ENCODE measurements around the gene MICU1.

- TF ChIP-seq, protein P1, sequence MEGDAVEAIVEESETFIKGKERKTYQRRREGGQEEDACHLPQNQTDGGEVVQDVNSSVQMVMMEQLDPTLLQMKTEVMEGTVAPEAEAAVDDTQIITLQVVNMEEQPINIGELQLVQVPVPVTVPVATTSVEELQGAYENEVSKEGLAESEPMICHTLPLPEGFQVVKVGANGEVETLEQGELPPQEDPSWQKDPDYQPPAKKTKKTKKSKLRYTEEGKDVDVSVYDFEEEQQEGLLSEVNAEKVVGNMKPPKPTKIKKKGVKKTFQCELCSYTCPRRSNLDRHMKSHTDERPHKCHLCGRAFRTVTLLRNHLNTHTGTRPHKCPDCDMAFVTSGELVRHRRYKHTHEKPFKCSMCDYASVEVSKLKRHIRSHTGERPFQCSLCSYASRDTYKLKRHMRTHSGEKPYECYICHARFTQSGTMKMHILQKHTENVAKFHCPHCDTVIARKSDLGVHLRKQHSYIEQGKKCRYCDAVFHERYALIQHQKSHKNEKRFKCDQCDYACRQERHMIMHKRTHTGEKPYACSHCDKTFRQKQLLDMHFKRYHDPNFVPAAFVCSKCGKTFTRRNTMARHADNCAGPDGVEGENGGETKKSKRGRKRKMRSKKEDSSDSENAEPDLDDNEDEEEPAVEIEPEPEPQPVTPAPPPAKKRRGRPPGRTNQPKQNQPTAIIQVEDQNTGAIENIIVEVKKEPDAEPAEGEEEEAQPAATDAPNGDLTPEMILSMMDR (IDR thresholded peaks at IDR 0.05 in 2 of 3, conservative IDR thresholded peaks at IDR 0.05 in 1 of 3; ENCODE audit: borderline replicate concordance in 1 of 3, insufficient read depth in 1 of 3, low read depth in 2 of 3, low read length in 2 of 3) = no peak
- TF ChIP-seq SP1 (IDR thresholded peaks at IDR 0.05; ENCODE audit: low read depth) = no peak
- no peak for TF ChIP-seq EZH2 (IDR thresholded peaks at IDR 0.05)
- no peak for TF ChIP-seq RAD21 (IDR thresholded peaks at IDR 0.05; ENCODE audit: low read depth)
- peak; percentile 54 for TF ChIP-seq POLR2A (IDR thresholded peaks at IDR 0.05; ENCODE audit: borderline replicate concordance, extremely low read depth, insufficient read depth, insufficient read length)
- no peak; the same call in 1 of the 2 replicates for TF ChIP-seq POLR2AphosphoS5 (IDR thresholded peaks at IDR 0.05; ENCODE audit: low read depth, low read length)
- TF ChIP-seq SRF (IDR thresholded peaks at IDR 0.05; ENCODE audit: low read depth) = no peak
- no peak for TF ChIP-seq MAX (IDR thresholded peaks at IDR 0.05)
- no peak for TF ChIP-seq EZH2phosphoT487 (IDR thresholded peaks at IDR 0.05; ENCODE audit: borderline replicate concordance)
Measured at GRCh38 chr10:72321248-72322029, 304.4 kb downstream of the MICU1 start.

Data from HCT116 (cell line).